Mucosa of gallbladder (tissue), 1 donor: ENCODE data around the gene GPATCH8. TPM values are rescaled to one million over a fixed set of nuclear protein-coding genes. Genes with fewer than 3 reads are reported as not detected.
"Not testable (repeated sequence)": the region's sequence is repeated elsewhere in the genome, so short reads cannot be mapped to it uniquely, and the experiment has no call there.

Experiments used
- DNase-seq: peaks from one replicate; pipeline ENCODE4 v3.0.0-alpha.2; 2020; ENCODE audit warnings: low spot score
- total RNA-seq: library from RNA; stranded (reverse); gene quantifications from one replicate; pipeline ENCODE4 v1.2.1, GENCODE V29; 2021
- donor health status: DM: no; HTN: no; CAD: no.

GPATCH8 gene
- total RNA-seq, 1 donor from 2014 or later, result 33.3 TPM

- DNase-seq, result no peak
These were observed 127.8 kb downstream of the GPATCH8 start for GRCh38 chr17:44375196-44376017.

GRCh38 chr17:44374306-44375195 is 128.7 kb downstream of the GPATCH8 start:
- DNase-seq, result no peak

- no peak for DNase-seq
These were observed 131.2 kb downstream of the GPATCH8 start for GRCh38 chr17:44372036-44372435.

GRCh38 chr17:44369414-44370023 is 133.7 kb downstream of the GPATCH8 start:
- DNase-seq, result not testable (repeated sequence)

GRCh38 chr17:44368391-44369243 is 134.6 kb downstream of the GPATCH8 start:
- not testable (repeated sequence) for DNase-seq

GRCh38 chr17:44367231-44367979 is 135.8 kb downstream of the GPATCH8 start:
- DNase-seq, result no peak

GRCh38 chr17:44365051-44365450 is 138.2 kb downstream of the GPATCH8 start:
- DNase-seq, result not testable (repeated sequence)

GRCh38 chr17:44363613-44364159 is 139.5 kb downstream of the GPATCH8 start, which contains the start of gene FAM171A2:
Gene FAM171A2, minus strand, starts transcription at chr17:44363853. Its CDS starts 139 bp downstream, at chr17:44363714.
- no peak for DNase-seq

GRCh38 chr17:44362949-44363612 is 140.1 kb downstream of the GPATCH8 start:
- no peak for DNase-seq

GRCh38 chr17:44362459-44362948 is 140.7 kb downstream of the GPATCH8 start:
- no peak for DNase-seq

GRCh38 chr17:44361292-44362260 is 141.6 kb downstream of the GPATCH8 start:
- no peak for DNase-seq

GRCh38 chr17:44360826-44361225 is 142.4 kb downstream of the GPATCH8 start:
- DNase-seq, result no peak

- DNase-seq, result no peak
These were observed 143.1 kb downstream of the GPATCH8 start for GRCh38 chr17:44360144-44360533.

GRCh38 chr17:44359458-44360143 is 143.6 kb downstream of the GPATCH8 start:
- DNase-seq, result no peak

- no peak for DNase-seq
These were observed 144.2 kb downstream of the GPATCH8 start for GRCh38 chr17:44359006-44359405.

- DNase-seq, result no peak
These were observed 145.1 kb downstream of the GPATCH8 start for GRCh38 chr17:44358066-44358465.

- DNase-seq, result no peak
These were observed 147.0 kb downstream of the GPATCH8 start for GRCh38 chr17:44356241-44356640.
